Measurements from ENCODE around the gene TMEM121B.
A peak's percentile ranks its signal among the peaks of the same experiment; 100 is the strongest.
"Not testable (repeated sequence)": the region's sequence is repeated elsewhere in the genome, so short reads cannot be mapped to it uniquely, and the experiment has no call there.

The TMEM121B gene

DNA sequence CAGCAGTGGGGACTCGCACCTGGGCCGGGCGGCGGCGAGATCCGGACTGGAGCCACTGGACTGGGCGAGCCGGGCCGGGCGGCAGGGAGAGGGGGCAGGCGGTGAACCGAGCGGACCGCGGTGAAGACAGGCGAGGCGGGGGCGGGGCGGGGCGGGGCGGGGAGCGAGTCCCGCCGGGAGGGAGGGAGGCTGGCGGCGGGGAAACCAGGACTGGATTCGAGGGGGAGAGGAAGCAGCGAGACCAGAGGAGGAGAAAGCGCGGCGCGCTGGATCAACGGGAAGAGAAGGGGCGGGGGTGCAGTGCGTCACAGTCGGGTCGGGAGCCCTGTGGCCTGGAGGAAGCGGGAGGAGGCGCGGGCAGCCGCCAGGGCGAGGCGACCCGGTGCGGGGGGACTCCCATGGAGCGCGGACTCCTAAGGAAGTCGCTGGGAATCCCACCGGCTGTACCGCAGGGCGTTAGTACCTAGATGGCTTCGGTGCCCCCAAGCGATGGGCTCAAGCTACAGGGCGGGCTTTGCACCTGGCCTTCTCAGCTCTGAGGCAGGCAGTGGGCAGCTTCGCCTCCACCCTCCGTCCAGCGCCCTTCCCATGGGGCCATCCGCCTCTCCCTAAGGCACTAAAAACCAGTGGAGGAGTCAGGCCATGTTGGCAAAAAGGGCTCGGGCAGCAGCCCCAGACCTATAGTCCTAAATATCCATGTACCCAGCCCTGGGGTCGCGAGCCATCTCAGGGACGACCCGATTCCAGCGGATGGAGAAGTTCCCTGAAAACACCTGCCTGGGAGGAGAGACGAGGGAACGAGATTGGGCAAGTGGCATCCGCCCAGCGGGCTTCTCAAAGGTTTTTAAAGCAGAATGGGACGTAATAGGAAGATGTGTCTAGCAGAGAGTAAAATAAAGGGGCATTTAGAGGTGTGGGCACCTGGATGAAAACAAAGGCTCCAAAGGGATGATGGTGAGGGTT lies at the start of gene TMEM121B:
Gene TMEM121B (minus strand): TSS at position 128 of the 963 bp plus-strand sequence. CDS start 233 bp downstream, outside the sequence.
- DNase-seq = peak; percentile 31

DNA sequence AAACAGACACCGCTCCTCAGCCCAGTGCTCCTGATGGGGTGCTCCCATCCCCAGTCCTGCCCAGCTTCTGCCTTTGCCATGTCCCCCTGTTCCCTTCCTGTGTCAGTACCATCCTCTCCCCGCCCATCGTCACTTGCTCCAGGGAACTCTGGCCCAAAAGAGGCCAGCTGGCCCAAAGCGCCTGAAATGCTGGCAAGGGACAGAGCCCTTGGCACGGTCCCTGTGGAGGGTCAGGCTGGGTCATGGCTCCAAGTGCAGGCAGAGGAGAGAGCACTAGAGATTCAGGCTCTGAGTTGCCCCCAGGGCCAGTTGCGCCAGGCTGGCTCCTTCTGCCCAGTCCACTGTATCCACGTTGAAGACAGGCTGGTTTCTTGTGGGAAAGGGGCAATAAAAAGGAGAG lies 46.3 kb upstream of the TMEM121B start:
- DNase-seq = no peak

DNA sequence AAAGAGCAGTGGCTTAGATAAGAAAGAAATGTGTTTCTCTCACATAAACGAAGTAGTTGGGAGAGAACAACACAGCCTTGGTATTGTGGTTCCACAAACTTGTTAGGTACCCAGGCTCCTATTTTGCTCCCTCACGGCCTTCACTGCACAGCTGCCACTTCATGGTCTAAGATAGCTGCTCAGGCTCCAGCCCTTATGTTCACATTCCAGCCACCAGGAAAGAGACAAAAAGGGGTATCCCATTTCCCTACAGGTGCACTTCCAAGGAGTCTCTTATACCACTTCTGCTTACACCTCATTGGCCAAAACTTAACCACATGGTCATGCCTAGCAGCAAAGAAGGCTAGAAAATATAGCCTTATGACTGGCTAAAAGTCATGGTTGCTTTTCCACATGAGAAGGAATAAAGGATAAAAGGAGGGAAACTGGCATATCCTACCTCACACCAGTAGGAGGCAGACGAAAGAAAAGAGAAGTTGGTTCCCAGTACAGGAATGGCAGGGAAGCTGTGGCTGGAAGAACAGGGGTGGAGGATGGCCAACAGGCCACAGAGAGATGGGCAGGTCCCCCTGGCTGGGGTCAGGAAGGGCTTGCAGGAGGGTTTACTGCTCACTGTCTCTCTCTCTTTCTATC lies 43.3 kb upstream of the TMEM121B start:
- no peak for DNase-seq

DNA sequence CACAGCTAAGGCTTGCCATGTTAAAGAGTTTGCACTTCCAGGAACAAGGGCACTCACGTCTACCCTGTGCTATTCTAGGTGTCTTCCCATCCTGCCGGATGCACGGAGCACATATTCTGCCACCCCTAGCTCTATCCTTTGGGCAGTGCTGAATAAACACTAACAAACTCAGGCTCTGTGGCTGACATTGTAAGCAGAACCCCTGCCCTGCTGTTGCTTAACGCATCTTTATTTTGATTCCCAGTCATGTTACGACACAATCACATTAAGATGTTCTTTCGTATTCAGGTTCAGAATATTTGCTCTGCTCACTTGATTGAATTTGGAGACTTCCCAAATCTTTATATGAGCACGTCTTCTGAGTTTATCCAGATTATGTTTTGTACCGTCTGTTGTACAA lies 41.6 kb upstream of the TMEM121B start:
- no peak for DNase-seq

DNA sequence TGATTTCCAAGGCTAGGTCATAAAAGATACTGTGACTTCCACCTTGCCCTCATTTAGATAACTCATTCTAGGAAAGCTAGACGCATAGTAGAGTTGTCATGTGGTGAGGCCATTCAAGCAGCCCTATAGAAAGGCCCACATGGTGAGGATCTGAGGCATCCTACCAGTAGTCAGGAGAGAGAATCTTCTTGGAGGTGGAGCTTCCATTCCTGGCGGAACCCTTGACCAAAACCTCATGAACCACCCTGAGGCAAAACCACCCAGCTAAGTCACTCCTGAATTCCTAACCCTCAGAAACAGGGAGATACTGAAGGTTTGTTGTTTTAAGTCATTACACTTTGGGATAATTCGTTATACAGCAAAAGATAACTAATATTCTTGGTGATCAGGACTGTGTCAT lies 40.8 kb upstream of the TMEM121B start:
- DNase-seq = no peak

DNA sequence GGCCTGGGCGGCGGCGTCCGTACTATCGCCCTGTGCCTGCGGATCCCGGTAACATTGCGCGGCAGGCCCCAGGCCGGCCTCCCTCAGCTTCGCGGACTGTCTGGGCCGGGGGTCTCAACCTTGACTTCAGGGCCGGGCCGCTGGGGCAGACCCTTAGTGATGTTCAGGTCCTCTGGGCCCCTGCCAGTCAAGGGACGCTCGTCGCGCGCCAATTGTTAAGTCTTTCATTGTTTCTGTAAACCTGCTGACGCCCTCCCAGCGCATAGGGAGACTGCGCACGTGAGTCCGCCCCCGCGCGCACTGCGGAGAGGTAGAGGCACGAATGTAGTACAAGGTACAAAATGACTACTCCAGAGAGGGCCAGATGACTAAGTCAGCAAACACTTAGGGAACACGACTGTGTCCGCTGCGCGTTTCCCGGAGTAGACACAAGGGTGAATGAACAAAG lies 38.4 kb upstream of the TMEM121B start:
- peak; percentile 3 for DNase-seq

DNA sequence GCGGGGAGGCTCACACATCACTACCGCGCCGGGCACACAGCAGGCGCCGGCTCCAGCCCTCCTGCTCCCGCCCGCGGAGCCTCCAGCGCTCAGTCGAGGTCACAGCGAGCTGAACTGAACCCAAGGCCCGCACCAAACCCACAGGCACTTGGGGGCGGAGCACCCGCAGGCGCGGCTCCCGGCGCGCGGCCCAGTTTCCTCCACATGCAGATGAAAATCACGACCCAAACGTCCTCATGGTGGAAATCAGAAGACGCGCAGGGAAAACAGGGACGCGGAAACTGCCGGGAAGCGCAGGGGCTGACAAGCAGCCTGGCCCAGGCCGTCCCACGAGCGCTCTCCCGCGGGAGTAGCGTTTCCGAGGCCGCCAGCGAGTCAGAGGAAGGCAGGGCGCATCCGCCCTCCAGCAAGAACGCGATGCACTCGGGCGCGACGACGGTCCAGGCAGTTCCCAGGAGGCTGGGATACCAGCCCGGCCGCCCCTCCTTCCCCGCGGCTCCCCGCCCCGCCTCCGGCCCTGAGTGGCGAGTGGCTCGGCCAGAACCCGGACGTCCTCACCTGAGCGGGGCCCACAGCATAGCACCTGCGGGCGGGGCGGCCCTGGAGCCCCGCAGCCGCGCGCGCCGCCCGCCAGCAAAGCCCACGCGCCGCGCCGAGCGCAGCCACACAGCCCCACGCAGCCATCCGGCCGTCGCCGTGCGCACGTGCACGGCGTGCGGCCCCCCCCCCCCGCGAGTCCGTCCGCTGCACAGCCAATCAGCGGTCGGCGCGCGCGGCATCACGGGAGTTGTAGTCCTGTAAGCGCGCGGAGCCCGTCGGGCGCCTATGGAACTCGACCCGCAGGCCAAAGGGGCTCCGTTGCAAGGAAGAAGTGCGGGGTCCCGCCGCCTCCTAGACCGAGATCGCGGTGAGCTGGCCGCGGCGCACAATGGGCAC lies 37.7 kb upstream of the TMEM121B start, which contains the start of gene HDHD5:
Gene HDHD5 (minus strand): TSS at position 710 of the 936 bp plus-strand sequence. CDS start 26 bp downstream, at position 684.
- DNase-seq = peak; percentile 30

DNA sequence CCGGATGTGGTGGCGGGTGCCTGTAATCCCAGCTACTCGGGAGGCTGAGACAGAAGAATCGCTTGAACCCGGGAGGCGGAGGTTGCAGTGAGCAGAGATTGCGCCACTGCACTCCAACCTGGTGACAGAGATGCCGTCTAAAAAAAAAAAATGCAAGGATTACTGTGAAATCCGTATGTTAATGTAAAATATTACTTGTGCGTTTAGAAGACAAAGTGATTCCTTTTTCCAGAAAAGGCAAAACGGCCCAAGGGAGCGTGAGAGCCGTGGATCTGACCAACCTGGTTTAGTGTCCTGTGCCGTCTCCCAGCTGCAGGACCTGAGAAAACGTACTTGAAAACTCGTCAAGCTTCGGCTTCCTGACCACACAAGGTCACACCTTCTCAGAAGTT lies 37.0 kb upstream of the TMEM121B start:
- DNase-seq = no peak

DNA sequence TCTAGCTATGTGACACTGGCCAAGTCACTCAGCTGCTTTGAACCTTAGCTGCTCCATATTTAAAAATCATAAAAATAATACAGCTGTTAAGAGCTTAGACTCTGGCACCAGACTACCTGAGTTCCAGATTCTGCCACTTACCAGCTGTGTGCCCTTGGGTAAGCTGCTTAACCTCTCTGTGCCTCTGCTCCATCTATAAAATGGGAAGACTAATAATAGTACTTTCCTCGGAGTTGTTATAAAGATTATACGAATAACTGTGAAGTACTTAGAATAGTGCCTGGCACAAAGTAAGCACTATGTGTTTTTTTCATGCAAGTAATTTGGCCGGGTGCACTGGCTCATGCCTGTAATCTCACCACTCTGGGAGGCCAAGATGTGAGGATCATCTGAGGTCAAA lies 36.6 kb upstream of the TMEM121B start:
- DNase-seq = no peak

DNA sequence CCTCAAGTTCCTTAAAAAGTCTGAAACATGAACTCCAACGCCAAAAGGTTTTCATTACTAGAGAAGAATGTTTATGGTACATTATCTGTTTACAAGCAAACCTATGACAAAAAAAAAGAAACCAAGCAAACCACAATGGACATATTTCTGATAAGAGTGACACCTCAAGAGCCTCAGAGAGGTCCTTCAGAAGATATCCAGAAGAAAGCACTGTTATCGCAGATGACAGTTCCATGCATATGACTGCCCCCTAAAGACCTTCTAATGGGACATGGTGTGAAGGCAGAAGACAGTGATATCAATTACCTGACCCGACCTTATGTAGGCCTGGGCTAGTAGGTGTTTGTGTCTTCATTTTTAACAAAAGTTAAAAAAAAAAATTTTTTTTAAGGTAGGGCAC lies 34.8 kb upstream of the TMEM121B start:
- DNase-seq = no peak

DNA sequence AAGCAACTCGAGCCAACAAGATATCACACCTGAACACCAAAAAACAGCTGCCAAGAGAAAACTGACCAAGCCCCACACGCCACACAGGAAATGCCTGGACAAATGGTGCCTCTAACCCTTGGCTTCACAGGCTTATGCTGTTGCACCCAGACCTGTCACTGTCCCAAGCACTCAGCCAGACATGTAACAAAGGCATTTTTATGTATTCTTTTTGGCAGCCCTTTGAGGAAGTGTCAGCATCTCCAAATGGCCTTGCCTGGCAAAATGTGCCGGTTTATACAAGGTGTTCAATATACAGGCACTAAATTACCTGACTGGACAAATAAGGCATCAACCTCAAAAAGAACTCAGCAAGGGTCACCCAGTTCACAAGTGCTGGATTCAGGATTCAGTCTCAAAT lies 31.8 kb upstream of the TMEM121B start:
- no peak for DNase-seq

DNA sequence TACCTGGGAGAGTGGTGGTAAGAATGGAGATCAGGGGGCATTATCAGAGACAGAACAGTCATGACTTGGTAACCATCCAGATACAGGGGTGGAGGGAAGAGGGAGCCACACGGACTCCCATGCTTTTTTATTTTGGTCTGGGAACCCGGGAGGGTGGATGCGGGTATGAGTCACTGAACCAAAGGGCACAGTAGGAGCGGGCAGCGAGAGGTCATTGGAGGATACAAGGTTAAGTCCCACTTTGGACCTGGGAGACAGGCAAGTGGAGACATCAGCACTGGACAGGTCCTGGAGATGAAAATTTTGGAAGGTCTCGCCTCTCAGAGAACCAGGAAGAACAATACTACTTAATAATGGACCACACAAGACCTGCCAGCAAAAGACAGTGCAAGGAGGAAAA lies 31.2 kb upstream of the TMEM121B start:
- no peak for DNase-seq

DNA sequence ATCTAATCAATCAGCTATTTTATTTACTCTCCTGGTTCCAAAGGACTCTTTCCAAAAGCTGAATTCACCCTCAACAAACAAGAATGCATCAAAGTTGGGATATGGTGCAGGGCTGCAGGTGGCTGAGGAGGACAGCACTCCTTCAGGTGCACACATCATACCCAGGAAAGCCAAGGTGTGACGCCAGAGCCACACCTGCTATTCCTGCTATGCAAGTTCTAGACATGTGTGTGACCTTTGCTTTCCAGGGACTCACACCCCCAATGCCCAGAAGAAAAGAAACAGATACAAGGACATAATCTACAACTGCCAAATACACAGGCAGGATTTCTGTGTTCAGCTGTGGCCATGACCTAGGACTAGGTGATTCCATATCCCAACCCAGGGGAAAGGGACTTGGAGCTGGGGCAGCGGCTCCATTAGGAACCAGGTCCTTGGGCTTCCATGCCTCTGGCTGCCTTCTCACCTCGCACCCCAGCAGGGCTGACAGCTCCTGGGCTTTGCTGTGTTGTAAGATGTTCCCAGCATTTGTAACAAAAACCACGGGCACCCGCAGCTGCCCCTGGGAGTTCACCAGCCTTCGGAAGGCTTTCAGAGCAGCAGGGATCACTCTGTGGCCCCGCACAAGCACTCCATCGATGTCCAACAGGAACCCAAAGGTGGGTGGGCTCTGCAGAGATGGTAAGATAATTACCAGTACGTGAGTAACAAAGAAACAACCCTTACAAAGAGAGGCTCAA lies 28.1 kb upstream of the TMEM121B start:
- no peak for DNase-seq

DNA sequence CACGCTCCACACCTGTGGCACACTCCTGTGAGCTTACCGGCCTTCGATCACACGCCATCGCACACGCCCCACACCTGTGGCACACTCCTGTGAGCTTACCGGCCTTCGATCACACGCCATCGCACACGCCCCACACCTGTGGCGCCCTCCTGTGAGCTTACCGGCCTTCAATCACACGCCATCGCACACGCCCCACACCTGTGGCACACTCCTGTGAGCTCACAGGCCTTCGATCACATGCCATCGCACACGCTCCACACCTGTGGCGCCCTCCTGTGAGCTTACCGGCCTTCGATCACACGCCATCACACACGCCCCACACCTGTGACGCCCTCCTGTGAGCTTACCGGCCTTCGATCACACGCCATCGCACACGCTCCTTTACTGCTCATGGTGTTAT lies 26.3 kb upstream of the TMEM121B start:
- not testable (repeated sequence) for DNase-seq

DNA sequence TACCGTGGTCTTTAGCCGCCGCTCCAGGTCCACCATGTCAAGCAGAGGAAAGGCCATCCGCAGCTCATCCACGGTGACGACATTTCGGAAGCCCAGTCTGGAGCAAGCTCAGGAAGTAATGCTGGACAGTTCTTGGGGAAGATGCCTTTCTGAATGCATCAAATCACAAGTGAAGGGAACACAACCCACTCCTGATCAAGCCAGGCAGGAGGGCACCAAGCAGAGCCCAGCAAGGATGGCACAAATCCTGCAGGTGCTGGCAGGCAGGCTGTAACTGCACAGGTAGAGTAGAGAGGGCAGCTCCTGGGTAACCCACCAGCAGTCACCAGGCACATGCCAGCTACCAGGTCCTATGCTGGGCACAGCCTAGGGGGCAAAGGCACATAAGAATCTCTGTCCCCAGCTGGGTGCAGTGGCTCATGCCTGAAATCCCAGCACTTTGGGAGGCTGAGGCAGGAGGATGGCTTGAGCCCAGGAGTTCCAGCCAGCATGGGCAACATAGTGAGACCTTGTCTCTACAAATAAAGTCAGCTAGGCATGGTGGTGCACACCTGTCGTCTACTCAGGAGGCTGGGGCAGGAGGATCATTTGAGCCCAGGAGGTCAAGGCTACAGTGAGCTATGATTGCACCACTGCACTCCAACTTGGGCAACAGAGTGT lies 24.0 kb upstream of the TMEM121B start:
- no peak for DNase-seq

DNA sequence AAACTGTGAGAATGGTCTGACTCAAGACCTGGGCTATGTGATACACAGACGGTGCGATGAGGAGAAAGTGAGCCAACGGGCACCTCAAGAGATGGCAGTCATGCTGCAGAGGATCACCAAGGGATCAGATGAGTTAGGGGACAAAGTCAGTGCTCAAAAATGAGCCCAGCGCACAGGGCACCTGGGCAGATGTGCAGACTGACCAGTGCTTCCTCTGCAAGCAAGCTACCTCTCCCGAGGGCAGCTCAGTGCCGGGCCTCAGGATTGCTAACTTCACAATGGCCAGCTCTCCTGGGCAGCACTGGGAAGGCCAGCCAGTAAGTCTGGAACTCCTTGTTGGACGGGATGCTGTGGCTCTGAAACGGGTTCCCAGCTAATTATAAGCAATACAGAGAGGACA lies 22.7 kb upstream of the TMEM121B start:
- DNase-seq = no peak

DNA sequence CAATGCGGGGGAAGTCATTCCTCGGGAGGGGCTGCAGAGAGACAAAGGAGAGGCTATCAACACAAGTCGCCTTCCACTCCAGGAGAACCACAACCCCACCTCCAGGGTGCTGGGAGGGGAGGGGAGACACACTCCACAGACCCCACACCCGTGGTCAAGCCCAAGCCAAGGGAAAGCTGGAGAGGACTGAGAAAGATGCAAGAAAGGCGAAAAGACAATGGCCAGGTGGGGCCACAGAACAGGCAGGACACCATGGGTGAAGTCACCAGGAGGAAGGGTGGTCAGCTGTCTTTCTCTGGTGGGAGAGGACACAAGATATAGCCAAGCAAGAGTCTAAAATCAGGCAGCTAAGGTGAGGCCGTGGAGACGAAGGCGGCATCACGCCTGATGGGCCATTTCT lies 21.9 kb upstream of the TMEM121B start:
- no peak for DNase-seq

DNA sequence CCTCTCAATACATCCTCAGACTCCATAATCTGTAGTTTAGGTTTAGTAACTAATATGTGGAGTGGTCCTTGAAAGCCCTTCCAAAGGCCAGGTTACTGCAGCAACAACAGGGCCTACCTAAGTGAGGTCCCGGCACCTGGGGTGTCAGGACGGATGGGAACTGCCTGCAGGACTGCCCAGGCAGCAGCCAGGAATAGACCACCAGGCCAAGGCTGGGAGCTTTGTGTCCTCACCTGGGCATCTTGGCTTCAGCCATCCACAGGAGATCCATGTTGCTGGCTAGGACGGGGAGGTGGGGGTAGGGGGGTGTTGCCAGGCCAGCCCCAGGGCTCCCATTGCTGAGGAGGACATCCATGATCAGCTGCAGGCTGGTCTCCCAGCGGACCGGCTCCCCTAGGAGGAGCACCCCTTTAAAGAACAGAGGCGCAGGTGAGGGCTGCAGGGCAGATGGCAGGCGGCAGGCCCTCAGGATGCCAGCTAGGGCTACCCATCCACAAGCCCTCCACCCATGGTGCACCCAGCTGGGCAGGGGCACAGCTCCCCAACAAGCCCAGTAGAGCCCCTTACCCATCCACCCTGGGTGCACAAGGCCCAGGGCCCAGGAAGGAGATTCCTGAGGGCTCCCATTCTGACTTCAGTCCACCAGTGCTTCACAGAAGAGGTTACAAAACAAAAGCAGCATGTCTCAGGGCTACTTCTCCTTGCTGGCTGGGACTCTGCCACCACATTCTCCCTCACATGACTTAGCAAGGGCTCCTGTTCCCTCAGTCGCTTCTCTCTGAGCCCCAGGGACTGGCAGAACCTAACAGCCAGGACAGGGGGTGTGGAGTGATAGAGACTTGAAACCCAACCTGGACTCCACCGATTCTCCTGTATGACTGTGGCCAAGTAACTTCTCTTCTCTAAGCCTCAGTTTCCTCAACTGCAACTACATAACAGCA lies 19.9 kb upstream of the TMEM121B start:
- no peak for DNase-seq

DNA sequence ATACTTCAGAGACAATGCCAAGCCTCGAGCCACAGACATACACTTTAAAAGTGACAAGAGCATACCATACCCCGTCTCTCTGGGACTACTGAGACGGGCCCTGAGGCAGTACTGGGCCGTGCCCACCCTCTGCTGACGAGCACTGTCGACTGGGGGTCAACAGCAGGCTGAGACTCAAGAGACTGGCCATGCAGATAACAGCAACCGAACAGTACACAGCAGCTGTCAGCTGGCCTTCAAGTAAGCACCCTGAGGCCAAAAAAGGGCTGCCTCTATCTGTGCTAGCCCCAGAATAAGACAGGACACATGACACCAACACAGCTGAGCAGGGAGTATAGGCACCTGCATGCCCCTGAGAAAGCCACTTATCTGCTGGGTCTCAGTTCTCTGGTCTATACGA lies 18.9 kb upstream of the TMEM121B start:
- no peak for DNase-seq

DNA sequence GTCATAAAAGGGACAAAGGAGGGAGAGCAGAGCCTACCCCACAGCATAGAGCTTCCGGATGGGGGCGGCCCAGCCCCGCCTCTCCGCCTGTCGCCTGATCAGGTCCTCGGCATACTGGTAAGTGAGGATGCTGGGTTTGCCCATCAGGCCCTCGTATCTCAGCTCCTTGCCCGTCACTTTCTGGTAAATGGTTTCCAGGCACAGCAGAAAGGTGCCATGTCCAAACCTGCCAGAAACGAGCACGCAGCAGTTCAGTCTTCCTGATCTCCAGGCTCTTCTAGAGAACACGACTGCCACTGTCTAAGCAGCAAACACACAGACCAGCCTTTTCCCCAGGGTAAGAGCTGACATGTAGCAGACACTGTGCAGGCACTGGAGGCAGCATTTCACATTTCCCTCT lies 17.4 kb upstream of the TMEM121B start:
- no peak for DNase-seq

All from NCI-H1436 treated with DMSO at 0.1 percent for 48 hours (cell line).